ENCODE data around the gene STAT4. TPM values are rescaled to one million over a fixed set of nuclear protein-coding genes. Genes with fewer than 3 reads are reported as not detected.

The STAT4 gene
- total RNA-seq, 1 experiment from 2014 or later, result 0.33 TPM

- Histone ChIP-seq H3K14ac (ENCODE audit: insufficient read depth, low read length) (no peak overlapping the region), H3K9ac (ENCODE audit: extremely low read depth, insufficient read length, low read length) (no peak overlapping the region), H3K9me3 (ENCODE audit: control insufficient read depth, low read depth, low read length) (no peaks in the 10 kb centered on the region), H2AFZ (ENCODE audit: low read length) (no peak overlapping the region), H3K27ac (ENCODE audit: insufficient read length, low read depth, low read length) (no peak overlapping the region), H3K4me2 (ENCODE audit: insufficient read depth, insufficient read length, low read length) (no peak overlapping the region), H2AK5ac (ENCODE audit: insufficient read length, low read length) (no peak overlapping the region), H2BK5ac (ENCODE audit: insufficient read length, low read length) (no peak overlapping the region), H2BK120ac (ENCODE audit: low read depth, low read length, poor library complexity, severe bottlenecking) (no peak overlapping the region), H3K79me2 (ENCODE audit: insufficient read depth, low read length) (no peaks in the 10 kb centered on the region), H3K23ac (ENCODE audit: insufficient read length, low read depth, low read length) (no peak overlapping the region), H3K27me3 (ENCODE audit: insufficient read depth, low read length) (no peaks in the 10 kb centered on the region), H2BK12ac (ENCODE audit: insufficient read length, low read depth, low read length) (no peak overlapping the region), H4K91ac (ENCODE audit: insufficient read length, low read depth, low read length) (no peak overlapping the region), H2BK15ac (ENCODE audit: low read depth, low read length) (no peak overlapping the region), H3K4ac (ENCODE audit: low read depth, low read length) (no peak overlapping the region), H4K8ac (replicated peaks; ENCODE audit: insufficient read length, low read depth, low read length) (no peak overlapping the region), H3K18ac (ENCODE audit: insufficient read length, low read depth, low read length) (no peak overlapping the region), H3K4me1 (ENCODE audit: insufficient read depth, low read length) (no peaks in the 10 kb centered on the region), H4K5ac (ENCODE audit: insufficient read length, low read depth, low read length) (no peak overlapping the region), H3K79me1 (ENCODE audit: insufficient read depth, low read depth, low read length, poor library complexity, severe bottlenecking) (no peaks in the 10 kb centered on the region), H3K56ac (ENCODE audit: insufficient read length, low read depth, low read length) (no peak overlapping the region), H3K23me2 (ENCODE audit: insufficient read length, low read depth, low read length, poor library complexity, severe bottlenecking) (no peaks in the 10 kb centered on the region), H4K20me1 (ENCODE audit: control insufficient read depth, insufficient read depth, insufficient read length) (no peaks in the 10 kb centered on the region), H2BK20ac (ENCODE audit: low read depth, low read length, poor library complexity, severe bottlenecking) (no peak overlapping the region), H3T11ph (ENCODE audit: low read length) (no peak overlapping the region)
- no peak for TF ChIP-seq CTCF (conservative IDR thresholded peaks at IDR 0.05)
- no peak for DNase-seq
- peaks cover 36 to 85% (median 82%) of the 10 kb centered on the region in 3 experiments; a peak in 6 of 7 replicates for H3K36me3 Mint-ChIP-seq (ENCODE audit: insufficient read depth in 1 of 3, low read depth in 3 of 3)
- no peak overlapping the region; a peak in 1 of 5 replicates for H3K4me3 Mint-ChIP-seq
- no peaks in the 10 kb centered on the region for H3K27me3 Mint-ChIP-seq (ENCODE audit: low read depth)
- WGBS (ENCODE audit: extremely low coverage, insufficient read length, low lambda C conversion rate), result no CpG with 5 or more reads among the region's 5 CpGs
- no peaks in the 10 kb centered on the region for H3K9me3 Mint-ChIP-seq
- H3K4me1 Mint-ChIP-seq, result no peaks in the 10 kb centered on the region
- peak overlapping the region in 1 of 3 experiments; percentile 22; a peak in 2 of 7 replicates for H3K27ac Mint-ChIP-seq
Observed at GRCh38 chr2:190996947-190997346, 153.8 kb downstream of the STAT4 start.
